Fibroblast of lung (primary cell): ENCODE results near the gene SCD5. TPM values are rescaled to one million over a fixed set of nuclear protein-coding genes. Genes with fewer than 3 reads are reported as not detected.

Experiments used
- DNase-seq, 2 donors: peaks; one replicate each; pipeline versions ENCODE4 v3.0.0 to v3.0.0-alpha.2; 2010; ENCODE audit warnings: low read depth in 2 of 2
- H2AFZ ChIP-seq: 2 replicates; pipeline ENCODE4 v1.5.1; 2012; ENCODE audit warnings: low read length, control low read depth, inconsistent platforms
- H3K27ac ChIP-seq: 2 replicates; pipeline ENCODE4 v1.5.1; 2011; ENCODE audit warnings: low read length, control low read depth; ENCODE audit not compliant: insufficient read depth
- H3K27me3 ChIP-seq: 2 replicates; pipeline ENCODE4 v1.5.1; 2011; ENCODE audit warnings: mild to moderate bottlenecking, low read length; ENCODE audit not compliant: control insufficient read depth, insufficient read depth
- H3K36me3 ChIP-seq: 2 replicates; pipeline ENCODE4 v1.5.1; 2011; ENCODE audit warnings: low read length; ENCODE audit not compliant: control insufficient read depth, insufficient read depth
- H3K4me1 ChIP-seq: 2 replicates; pipeline ENCODE4 v1.5.1; 2011; ENCODE audit warnings: low read length; ENCODE audit not compliant: control insufficient read depth, insufficient read depth; ENCODE audit errors: extremely low read depth
- H3K4me2 ChIP-seq: 2 replicates; pipeline ENCODE4 v1.5.1; 2011; ENCODE audit warnings: low read length, control low read depth; ENCODE audit not compliant: insufficient read depth; ENCODE audit errors: extremely low read depth
- H3K4me3 ChIP-seq, 4 experiments: fragments of 200-600 bp in 1 of 4; sonication (generic) in 1 of 4; replicated peaks in 1 of 4; 2 replicates each; pipeline ENCODE4 v1.5.1; 2011 to 2016; ENCODE audit warnings: low read length in 4 of 4, low read depth in 3 of 4, mild to moderate bottlenecking in 3 of 4, control low read depth in 2 of 4, inconsistent platforms in 1 of 4, mixed read lengths in 1 of 4; ENCODE audit not compliant: insufficient read depth in 1 of 4; ENCODE audit errors: control extremely low read depth in 1 of 4
- H3K79me2 ChIP-seq: 2 replicates; pipeline ENCODE4 v1.5.1; 2012; ENCODE audit warnings: mild to moderate bottlenecking, low read length, inconsistent platforms; ENCODE audit not compliant: control insufficient read depth, insufficient read depth
- H3K9ac ChIP-seq: 2 replicates; pipeline ENCODE4 v1.5.1; 2011; ENCODE audit warnings: mild to moderate bottlenecking, low read length, control low read depth; ENCODE audit not compliant: insufficient read depth
- H3K9me3 ChIP-seq: 2 replicates; pipeline ENCODE4 v1.5.1; 2012; ENCODE audit warnings: low read depth, low read length; ENCODE audit not compliant: control insufficient read depth, insufficient read depth
- H4K20me1 ChIP-seq: 2 replicates; pipeline ENCODE4 v1.5.1; 2011; ENCODE audit warnings: low read length; ENCODE audit not compliant: control insufficient read depth, insufficient read depth; ENCODE audit errors: extremely low read depth
- CTCF ChIP-seq, 2 donors: IDR thresholded peaks in 1 of 2; conservative IDR thresholded peaks in 1 of 2; 1 replicate in 1 of 2; 2 replicates in 1 of 2; pipeline ENCODE4 v1.5.1; 2011 to 2012; ENCODE audit warnings: low read length in 2 of 2, control low read depth in 1 of 2, inconsistent platforms in 1 of 2, low read depth in 1 of 2, mild to moderate bottlenecking in 1 of 2
- EZH2 ChIP-seq: IDR thresholded peaks from 2 replicates; pipeline ENCODE4 v1.5.1; 2012; ENCODE audit warnings: low read length, control low read depth, mild to moderate bottlenecking; ENCODE audit errors: missing control alignments
- polyA plus RNA-seq, 2 donors: library from polyadenylated mRNA; depleted of rRNA in 1 of 2; stranded (reverse) in 1 of 2; unstranded in 1 of 2; fragments of >200 nt; gene quantifications; 2 replicates each; pipeline ENCODE4 v1.2.1, GENCODE V29; 2011 to 2012; ENCODE audit warnings: missing spikeins in 1 of 2
- total RNA-seq: library from RNA; depleted of rRNA; stranded (reverse); fragments of >200 nt; gene quantifications from 2 replicates; pipeline ENCODE4 v1.2.1, GENCODE V29; 2014

Gene SCD5
- total and polyA plus RNA-seq, 2 donors (not counting 1 experiment from before 2014, with no cell fraction given) = 4.9 to 11.4 TPM

- Histone ChIP-seq H2AFZ (no peak overlapping the region), H3K79me2 (no peaks in the 10 kb centered on the region), H4K20me1 (no peaks in the 10 kb centered on the region), H3K36me3 (no peaks in the 10 kb centered on the region), H3K9ac (no peak overlapping the region), H3K27me3 (no peaks in the 10 kb centered on the region), H3K9me3 (no peaks in the 10 kb centered on the region), H3K4me2 (no peak overlapping the region), H3K27ac (no peak overlapping the region), H3K4me1 (no peaks in the 10 kb centered on the region), H3K4me3 (no peak overlapping the region)
- peak; percentile 30 to 35 for DNase-seq
- TF ChIP-seq EZH2 (no peak), CTCF (conservative IDR thresholded peaks at IDR 0.05 in 1 of 2, IDR thresholded peaks at IDR 0.05 in 1 of 2; ENCODE audit: low read depth in 1 of 2, low read length in 2 of 2) (peak in 1 of 2 donors; percentile 39)
These were observed 76.7 kb downstream of the SCD5 start for GRCh38 chr4:82721819-82722423.

GRCh38 chr4:82718162-82718940, 80.2 kb downstream of the SCD5 start:
- no peaks in the 10 kb centered on the region for H4K20me1 ChIP-seq
- no peaks in the 10 kb centered on the region for H3K27me3 ChIP-seq
- no peak overlapping the region for H3K4me2 ChIP-seq
- H3K4me1 ChIP-seq = no peaks in the 10 kb centered on the region
- no peak overlapping the region for H3K9ac ChIP-seq
- TF ChIP-seq EZH2 (no peak), CTCF (conservative IDR thresholded peaks at IDR 0.05 in 1 of 2, IDR thresholded peaks at IDR 0.05 in 1 of 2; ENCODE audit: low read depth in 1 of 2, low read length in 2 of 2) (no peak)
- no peak overlapping the region for H2AFZ ChIP-seq
- H3K4me3 ChIP-seq = no peak overlapping the region
- no peaks in the 10 kb centered on the region for H3K9me3 ChIP-seq
- no peaks in the 10 kb centered on the region for H3K36me3 ChIP-seq
- DNase-seq = peak in 1 of 2 donors; percentile 51
- H3K79me2 ChIP-seq = no peaks in the 10 kb centered on the region
- H3K27ac ChIP-seq = no peak overlapping the region

- Histone ChIP-seq H3K36me3 (no peaks in the 10 kb centered on the region), H3K27me3 (no peaks in the 10 kb centered on the region), H3K4me3 (no peak overlapping the region), H3K4me2 (no peak overlapping the region), H4K20me1 (no peaks in the 10 kb centered on the region), H3K27ac (no peak overlapping the region), H3K9ac (no peak overlapping the region), H2AFZ (no peak overlapping the region), H3K4me1 (no peaks in the 10 kb centered on the region), H3K79me2 (no peaks in the 10 kb centered on the region), H3K9me3 (no peaks in the 10 kb centered on the region)
- DNase-seq = peak in 1 of 2 donors; percentile 64
- TF ChIP-seq CTCF (conservative IDR thresholded peaks at IDR 0.05 in 1 of 2, IDR thresholded peaks at IDR 0.05 in 1 of 2; ENCODE audit: low read depth in 1 of 2, low read length in 2 of 2) (no peak), EZH2 (no peak)
These were observed 82.6 kb downstream of the SCD5 start for GRCh38 chr4:82715731-82716617.
